ENCODE results near the gene TRNP1.
A peak's percentile ranks its signal among the peaks of the same experiment; 100 is the strongest.

Gene TRNP1

DNA sequence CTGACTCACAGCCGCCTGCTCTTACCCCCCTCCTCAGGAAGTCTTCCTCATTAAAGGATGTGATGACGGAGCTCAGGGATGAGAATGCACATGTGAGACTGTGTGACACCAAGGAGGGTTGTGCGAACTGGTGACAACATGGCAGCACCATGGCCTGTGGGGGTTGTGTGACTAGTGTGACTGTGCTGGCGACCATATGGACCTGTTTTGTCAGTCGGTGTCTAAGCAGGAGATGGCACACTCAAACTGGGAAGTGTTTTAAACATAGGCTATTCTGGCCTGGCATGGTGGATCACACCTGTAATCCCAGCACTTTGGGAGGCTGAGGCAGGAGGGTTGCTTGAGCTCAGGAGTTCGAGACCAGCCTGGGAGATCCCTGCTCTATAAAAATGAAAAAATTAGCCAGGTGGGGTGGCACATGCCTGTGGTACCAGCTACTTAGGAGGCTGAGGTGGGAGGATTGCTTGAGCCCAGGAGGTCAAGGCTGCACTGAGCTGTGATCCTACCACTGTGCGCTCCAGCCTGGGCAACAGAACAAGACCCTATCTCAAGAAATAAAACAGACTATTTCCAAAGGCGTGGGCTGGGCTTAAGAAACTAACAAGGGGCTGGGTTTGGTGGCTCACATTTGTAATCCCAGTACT, 7.4 kb downstream of the TRNP1 start:
- FAIRE-seq (no peak), DNase-seq (ENCODE audit: low spot score) (no peak)

GRCh38 chr1:27001570-27002360, 8.3 kb downstream of the TRNP1 start:
- DNase-seq (ENCODE audit: low spot score) (peak; percentile 26), FAIRE-seq (no peak)

GRCh38 chr1:27003745-27004470, 10.4 kb downstream of the TRNP1 start:
- no peak for DNase-seq (ENCODE audit: low spot score)
- FAIRE-seq: no peak

DNA sequence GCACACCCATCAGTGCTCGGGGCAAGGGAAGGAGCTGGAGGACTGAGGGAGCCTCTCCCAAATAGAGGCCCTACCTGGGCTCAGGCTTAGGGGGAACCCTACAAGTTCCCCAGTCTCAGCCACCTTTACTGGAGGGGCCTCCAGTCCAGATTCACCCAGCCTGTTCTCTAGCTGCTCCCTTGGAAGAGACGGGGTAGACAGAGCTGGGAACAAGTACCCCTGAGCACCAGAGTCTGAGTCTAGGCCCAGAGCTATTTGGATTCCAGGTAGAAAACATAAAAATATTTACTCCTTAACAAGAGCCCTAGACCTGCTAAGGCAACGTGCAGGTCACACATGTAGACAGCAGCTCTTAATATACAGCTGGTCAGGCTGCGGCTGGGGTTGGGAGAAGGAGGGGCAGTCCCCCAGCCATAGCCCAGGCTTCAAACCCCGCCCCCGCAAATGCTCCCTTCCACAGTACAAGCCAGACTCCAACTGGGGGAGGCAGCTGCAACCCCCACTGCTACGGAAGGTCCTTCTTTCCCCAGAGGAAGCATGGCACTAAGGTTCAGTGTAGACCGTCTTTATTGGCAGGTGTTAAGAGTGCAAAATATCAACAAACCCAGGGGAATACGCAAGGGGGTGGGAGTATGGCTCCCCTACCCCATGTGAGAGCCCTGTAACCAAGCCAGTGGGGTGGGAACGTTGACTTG, 11.1 kb downstream of the TRNP1 start:
- DNase-seq (ENCODE audit: low spot score) (no peak), FAIRE-seq (no peak)

GRCh38 chr1:27005166-27005530, 11.7 kb downstream of the TRNP1 start:
- no peak for DNase-seq (ENCODE audit: low spot score)
- FAIRE-seq: no peak

GRCh38 chr1:27005648-27006496, 12.4 kb downstream of the TRNP1 start:
- FAIRE-seq (no peak), DNase-seq (ENCODE audit: low spot score) (no peak)

GRCh38 chr1:27006683-27007082, 13.2 kb downstream of the TRNP1 start:
- FAIRE-seq (no peak), DNase-seq (ENCODE audit: low spot score) (no peak)

GRCh38 chr1:27007909-27008582, 14.6 kb downstream of the TRNP1 start:
- FAIRE-seq (no peak), DNase-seq (ENCODE audit: low spot score) (peak; percentile 15)

GRCh38 chr1:27009601-27010197, 16.2 kb downstream of the TRNP1 start:
- DNase-seq (ENCODE audit: low spot score): no peak
- no peak for FAIRE-seq

DNA sequence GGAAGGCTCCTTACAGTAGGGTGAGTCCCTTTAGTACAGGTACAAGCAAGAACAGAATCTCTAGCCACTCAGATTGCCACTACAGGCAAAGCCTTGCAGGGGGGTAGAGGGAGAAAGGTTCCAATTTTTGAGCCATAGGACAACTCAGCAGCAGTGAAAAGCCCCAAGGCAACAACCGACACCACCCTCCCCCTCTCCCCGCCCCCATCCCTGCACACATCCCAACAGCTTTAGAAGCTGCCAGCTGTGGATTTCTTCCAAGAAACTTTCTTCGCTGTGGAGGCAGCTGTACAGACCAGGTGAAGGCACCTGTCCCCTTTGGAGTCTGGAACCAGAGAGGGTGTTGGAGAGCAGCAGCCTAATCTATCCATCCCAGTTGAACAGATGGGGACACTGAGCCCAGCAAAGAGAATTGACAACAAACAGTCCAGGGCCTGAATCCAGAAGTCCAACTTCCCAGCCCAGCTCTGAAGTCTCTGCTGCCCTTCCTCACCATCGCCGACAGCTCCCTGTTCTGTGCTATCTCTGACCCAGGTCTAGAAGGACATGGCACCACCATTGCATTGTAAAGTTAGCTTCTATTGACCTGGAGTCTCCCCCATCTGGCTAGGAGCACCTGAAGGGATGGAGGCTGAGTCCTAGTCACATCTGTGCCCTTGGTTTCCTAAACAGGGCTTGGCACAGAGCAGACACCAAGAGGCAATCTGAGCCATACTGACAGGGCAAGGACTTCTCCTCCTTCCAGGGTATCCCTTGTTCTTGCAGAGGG, 16.9 kb downstream of the TRNP1 start:
- FAIRE-seq: no peak

GRCh38 chr1:27011058-27011764, 17.7 kb downstream of the TRNP1 start:
- DNase-seq (ENCODE audit: low spot score) (peak; percentile 92), FAIRE-seq (peak; percentile 90)

More for the DNA sequence above, 16.9 kb downstream of the TRNP1 start:
- no peak for DNase-seq (ENCODE audit: low spot score)

DNA sequence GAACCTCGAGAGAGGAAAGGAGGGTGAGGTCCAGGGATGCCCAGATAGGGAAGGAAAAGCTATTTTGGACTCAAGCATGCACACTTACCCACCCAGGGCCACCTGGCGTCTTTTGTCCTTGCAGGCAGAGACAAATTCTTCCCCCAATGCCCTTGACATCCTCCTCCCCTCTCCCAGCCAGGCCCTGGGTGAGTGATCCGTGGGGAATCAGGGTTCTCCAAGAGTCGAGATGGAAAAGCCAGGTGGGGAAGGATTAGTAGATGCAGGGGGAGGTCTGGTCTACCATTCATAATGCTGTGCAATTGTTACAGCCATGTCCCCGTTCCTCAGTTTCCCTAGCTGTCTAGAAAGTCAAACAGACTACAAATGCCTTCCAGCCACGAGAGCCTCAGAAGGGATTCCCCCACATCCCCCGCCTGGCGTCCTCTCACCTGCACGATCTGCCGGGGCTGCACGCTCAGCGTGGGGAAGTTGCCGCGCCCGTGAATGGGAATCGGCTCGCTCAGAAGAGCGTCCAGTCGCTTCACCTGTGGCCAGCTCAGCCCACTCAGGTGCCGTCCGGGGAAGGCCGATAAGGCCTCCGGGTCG, 18.6 kb downstream of the TRNP1 start:
- FAIRE-seq (no peak), DNase-seq (ENCODE audit: low spot score) (no peak)

GRCh38 chr1:27015260-27015659, 21.8 kb downstream of the TRNP1 start:
- no peak for FAIRE-seq
- no peak for DNase-seq (ENCODE audit: low spot score)

GRCh38 chr1:27016376-27016775, 22.9 kb downstream of the TRNP1 start:
- no peak for DNase-seq (ENCODE audit: low spot score)
- no peak for FAIRE-seq

- FAIRE-seq (no peak), DNase-seq (ENCODE audit: low spot score) (no peak)
Observed at GRCh38 chr1:27017207-27017606, 23.7 kb downstream of the TRNP1 start.

- FAIRE-seq (no peak), DNase-seq (ENCODE audit: low spot score) (no peak)
Observed at GRCh38 chr1:27018316-27018715, 24.8 kb downstream of the TRNP1 start.

- DNase-seq (ENCODE audit: low spot score): no peak
- no peak for FAIRE-seq
Observed at GRCh38 chr1:27021354-27022031, 28.0 kb downstream of the TRNP1 start.

DNA sequence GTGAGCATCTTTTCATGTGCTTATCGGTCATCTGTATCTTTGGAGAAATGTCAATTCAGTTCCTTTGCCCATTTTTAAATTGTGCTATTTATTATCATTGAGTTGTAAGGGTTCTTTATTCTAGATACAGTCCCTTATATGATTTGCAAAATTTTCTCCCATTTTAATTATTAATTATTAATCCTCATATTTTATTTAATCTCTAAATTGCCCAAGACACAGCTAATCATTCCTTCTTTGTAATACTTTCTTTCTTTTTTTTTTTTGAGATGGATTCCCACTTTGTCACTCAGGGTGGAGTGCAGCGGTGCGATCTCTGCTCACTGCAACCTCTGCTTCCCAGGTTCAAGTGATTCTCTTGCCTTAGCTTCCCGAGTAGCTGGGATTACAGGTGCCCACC, 32.2 kb downstream of the TRNP1 start:
- FAIRE-seq (no peak), DNase-seq (ENCODE audit: low spot score) (no peak)

Measured in RCC 7860 (cell line).